ENCODE measurements around the gene NEDD4L. TPM values are rescaled to one million over a fixed set of nuclear protein-coding genes. Genes with fewer than 3 reads are reported as not detected.

NEDD4L gene
- total RNA-seq, 1 donor from 2014 or later, result 15.6 TPM

DNA sequence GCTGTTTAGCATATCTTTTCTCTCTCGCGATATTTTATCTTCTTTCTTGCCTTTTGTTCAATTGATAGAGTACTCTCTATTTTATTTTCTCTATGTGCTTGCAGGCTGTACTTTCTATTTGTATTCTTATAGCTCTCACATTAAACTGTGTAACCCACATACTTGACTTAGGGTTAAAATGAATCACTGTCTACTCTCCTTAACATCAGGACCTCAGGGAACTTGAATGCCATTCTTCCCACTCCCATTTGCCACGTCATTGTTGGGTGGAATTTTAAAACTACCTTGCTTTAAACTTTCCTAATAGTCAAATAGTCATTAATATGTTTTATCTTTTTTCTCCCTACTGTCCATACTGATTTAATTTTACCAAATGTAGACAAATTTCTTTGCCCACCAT, 315.2 kb downstream of the NEDD4L start:
- Histone ChIP-seq H3K27ac (no peak overlapping the region), H3K4me1 (peaks cover 0 to 4% of the 10 kb centered on the region in 2 donors), H3K36me3 (no peaks in the 10 kb centered on the region), H3K9me3 (no peaks in the 10 kb centered on the region), H3K27me3 (no peaks in the 10 kb centered on the region), H3K4me3 (no peak overlapping the region)
- intact Hi-C loops (cut with DNase I), result no loop called here
- no peak for DNase-seq (ENCODE audit: low spot score in 2 of 2)
- TF ChIP-seq, protein P1, sequence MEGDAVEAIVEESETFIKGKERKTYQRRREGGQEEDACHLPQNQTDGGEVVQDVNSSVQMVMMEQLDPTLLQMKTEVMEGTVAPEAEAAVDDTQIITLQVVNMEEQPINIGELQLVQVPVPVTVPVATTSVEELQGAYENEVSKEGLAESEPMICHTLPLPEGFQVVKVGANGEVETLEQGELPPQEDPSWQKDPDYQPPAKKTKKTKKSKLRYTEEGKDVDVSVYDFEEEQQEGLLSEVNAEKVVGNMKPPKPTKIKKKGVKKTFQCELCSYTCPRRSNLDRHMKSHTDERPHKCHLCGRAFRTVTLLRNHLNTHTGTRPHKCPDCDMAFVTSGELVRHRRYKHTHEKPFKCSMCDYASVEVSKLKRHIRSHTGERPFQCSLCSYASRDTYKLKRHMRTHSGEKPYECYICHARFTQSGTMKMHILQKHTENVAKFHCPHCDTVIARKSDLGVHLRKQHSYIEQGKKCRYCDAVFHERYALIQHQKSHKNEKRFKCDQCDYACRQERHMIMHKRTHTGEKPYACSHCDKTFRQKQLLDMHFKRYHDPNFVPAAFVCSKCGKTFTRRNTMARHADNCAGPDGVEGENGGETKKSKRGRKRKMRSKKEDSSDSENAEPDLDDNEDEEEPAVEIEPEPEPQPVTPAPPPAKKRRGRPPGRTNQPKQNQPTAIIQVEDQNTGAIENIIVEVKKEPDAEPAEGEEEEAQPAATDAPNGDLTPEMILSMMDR (IDR thresholded peaks at IDR 0.05), result no peak

DNA sequence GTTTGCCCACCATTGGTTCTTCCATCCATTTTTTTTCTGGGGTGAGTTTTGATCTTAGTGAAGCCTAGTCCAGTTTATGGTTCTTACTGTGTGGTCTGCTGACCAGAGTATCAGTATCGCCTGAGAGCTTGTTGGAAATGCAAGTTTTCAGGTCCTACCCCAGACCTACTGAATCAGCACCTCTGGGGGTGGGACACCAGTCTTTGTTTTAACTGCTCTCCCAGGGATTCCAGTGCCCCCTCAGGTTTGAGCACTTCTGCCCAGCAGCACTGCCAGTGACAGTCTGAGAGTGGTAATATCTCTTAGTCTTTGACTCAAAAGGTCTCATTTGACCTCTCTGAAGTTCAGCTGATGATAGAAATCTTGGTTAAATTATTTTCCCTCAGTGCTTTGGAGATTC, 315.6 kb downstream of the NEDD4L start:
- Histone ChIP-seq H3K27me3 (no peaks in the 10 kb centered on the region), H3K4me1 (peaks cover 0 to 4% of the 10 kb centered on the region in 2 donors), H3K4me3 (no peak overlapping the region), H3K27ac (no peak overlapping the region), H3K36me3 (no peaks in the 10 kb centered on the region), H3K9me3 (no peaks in the 10 kb centered on the region)
- DNase-seq (ENCODE audit: low spot score in 2 of 2), result no peak
- intact Hi-C loops (cut with DNase I), result no loop called here
- TF ChIP-seq, protein P1 (IDR thresholded peaks at IDR 0.05), result no peak

DNA sequence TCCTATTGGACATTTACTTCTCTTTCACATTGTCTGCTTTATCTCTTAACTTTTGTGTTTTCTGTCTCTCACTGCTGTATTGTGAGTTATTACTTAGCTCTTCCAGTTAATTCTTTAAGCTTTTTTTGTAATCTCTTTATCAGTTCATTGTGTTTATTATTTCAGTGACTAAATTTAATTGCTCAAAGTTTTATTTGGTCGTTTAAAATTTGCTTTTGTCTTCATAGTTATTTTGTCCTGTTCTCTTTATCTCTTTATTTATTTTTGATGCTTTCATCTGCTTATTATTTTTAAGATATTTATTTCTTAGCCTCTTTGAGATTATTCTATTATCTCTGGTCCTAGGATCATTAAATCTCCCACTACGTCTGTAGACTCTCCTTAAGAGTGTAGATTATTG, 316.3 kb downstream of the NEDD4L start:
- TF ChIP-seq, protein P1 (IDR thresholded peaks at IDR 0.05), result no peak
- no peaks in the 10 kb centered on the region for H3K36me3 ChIP-seq
- DNase-seq (ENCODE audit: low spot score in 2 of 2), result no peak
- no peaks in the 10 kb centered on the region for H3K27me3 ChIP-seq
- intact Hi-C loops (cut with DNase I), result no loop called here
- no peaks in the 10 kb centered on the region for H3K9me3 ChIP-seq
- H3K4me1 ChIP-seq, result peaks cover 0 to 4% of the 10 kb centered on the region in 2 donors
- H3K27ac ChIP-seq, result no peak overlapping the region
- H3K4me3 ChIP-seq, result no peak overlapping the region

DNA sequence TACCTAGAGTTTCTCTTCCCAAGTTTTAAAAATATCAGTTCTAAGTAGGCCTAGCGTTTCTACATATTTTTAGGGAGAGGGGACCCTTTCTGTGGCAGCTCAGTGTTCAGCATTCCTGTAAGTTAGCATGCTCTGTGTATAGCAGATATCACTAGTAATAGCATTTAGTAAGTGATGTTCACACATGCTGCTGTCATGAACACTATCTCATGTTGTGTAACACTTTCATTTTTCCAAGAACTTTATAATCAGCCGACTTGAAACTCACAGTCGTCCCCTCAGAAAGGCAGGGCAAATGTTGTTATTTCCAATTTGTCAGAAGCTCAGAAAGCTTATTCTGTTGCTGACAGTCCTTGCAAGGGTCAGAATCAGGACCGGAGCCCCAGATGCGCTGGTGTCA, 317.2 kb downstream of the NEDD4L start:
- no peak overlapping the region for H3K27ac ChIP-seq
- H3K4me3 ChIP-seq, result no peak overlapping the region
- TF ChIP-seq, protein P1 (IDR thresholded peaks at IDR 0.05), result no peak
- intact Hi-C loops (cut with DNase I), result no loop called here
- H3K36me3 ChIP-seq, result no peaks in the 10 kb centered on the region
- DNase-seq (ENCODE audit: low spot score in 2 of 2), result no peak
- H3K9me3 ChIP-seq, result no peaks in the 10 kb centered on the region
- peaks cover 0 to 4% of the 10 kb centered on the region in 2 donors for H3K4me1 ChIP-seq
- no peaks in the 10 kb centered on the region for H3K27me3 ChIP-seq

DNA sequence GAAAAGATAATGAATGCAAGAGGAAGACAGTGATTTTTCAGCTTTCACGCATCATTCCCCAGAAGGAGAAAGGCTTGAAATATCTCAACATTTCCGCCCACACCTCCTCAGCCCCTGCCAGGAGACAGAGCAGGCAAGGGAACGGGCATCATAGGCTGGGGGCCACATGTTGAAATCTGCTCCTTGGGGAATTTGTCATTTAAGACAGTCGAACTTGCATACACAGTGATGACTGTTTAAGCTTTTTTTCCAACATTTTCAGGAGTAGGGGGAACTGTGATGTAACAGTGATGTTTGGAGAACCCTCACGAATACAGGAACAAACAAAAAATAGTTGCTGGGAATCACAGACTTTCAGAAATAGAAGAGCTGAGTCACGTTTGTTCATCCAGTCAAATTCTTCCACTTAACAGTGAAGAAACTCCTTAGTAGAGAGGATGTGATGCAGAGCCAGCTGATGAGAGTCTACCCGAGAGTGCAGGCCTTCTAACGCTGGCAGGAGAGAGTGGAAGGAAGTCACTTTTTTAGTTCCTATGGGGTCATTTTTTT, 318.1 kb downstream of the NEDD4L start:
- H3K9me3 ChIP-seq, result no peaks in the 10 kb centered on the region
- no peaks in the 10 kb centered on the region for H3K27me3 ChIP-seq
- DNase-seq (ENCODE audit: low spot score in 2 of 2), result peak; percentile 17 to 79
- peaks cover 0 to 4% of the 10 kb centered on the region in 2 donors for H3K4me1 ChIP-seq
- no peaks in the 10 kb centered on the region for H3K36me3 ChIP-seq
- intact Hi-C loops (cut with DNase I), result no loop called here
- H3K4me3 ChIP-seq, result no peak overlapping the region
- TF ChIP-seq, protein P1 (IDR thresholded peaks at IDR 0.05), result no peak
- peak overlapping the region; percentile 36 to 51 for H3K27ac ChIP-seq

DNA sequence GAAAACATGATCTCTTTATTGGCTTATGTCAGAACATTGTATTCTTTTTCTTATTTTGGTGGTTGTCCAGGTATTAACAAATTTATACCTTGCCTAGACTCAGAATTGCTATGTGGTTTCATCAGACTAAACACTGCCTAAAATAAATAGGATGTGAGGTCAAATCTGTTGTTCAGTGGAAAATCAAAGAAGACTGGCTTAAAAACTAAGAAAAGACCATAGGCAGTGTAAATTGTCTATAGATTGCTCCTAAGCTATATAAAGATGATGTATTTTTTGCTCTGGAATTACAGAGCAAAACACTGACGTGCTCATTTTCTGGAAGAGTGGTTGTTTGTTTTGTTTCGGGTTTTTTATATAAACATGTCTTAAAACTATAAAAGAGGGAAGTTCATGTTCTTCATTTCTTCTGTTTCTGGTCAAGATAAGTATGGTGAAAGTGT, 318.8 kb downstream of the NEDD4L start:
- H3K4me1 ChIP-seq, result peaks cover 0 to 4% of the 10 kb centered on the region in 2 donors
- H3K27ac ChIP-seq, result peak overlapping the region; percentile 36 to 51
- peaks cover 0 to 4% of the 10 kb centered on the region in 2 donors for H3K36me3 ChIP-seq
- no peak overlapping the region for H3K4me3 ChIP-seq
- TF ChIP-seq, protein P1 (IDR thresholded peaks at IDR 0.05), result no peak
- H3K9me3 ChIP-seq, result no peaks in the 10 kb centered on the region
- intact Hi-C loops (cut with DNase I), result no loop called here
- no peak for DNase-seq (ENCODE audit: low spot score in 2 of 2)
- no peaks in the 10 kb centered on the region for H3K27me3 ChIP-seq

All from ascending aorta (tissue), 2 donors.